Ectodermal cell (in vitro differentiated cells): Measurements from ENCODE around the gene PAK1.

Experiments used
- H3K27ac ChIP-seq: 2 replicates; pipeline ENCODE4 v1.7.0; 2013; ENCODE audit warnings: mild to moderate bottlenecking, low read depth, low read length; ENCODE audit not compliant: insufficient read depth, poor library complexity, severe bottlenecking
- H3K27me3 ChIP-seq: 2 replicates; pipeline ENCODE4 v1.7.0; 2013; ENCODE audit warnings: mild to moderate bottlenecking, low read length; ENCODE audit not compliant: insufficient read depth, control insufficient read depth, poor library complexity, severe bottlenecking
- H3K36me3 ChIP-seq: one replicate; pipeline ENCODE4 v1.7.0; 2013; ENCODE audit warnings: low read length; ENCODE audit not compliant: control insufficient read depth, insufficient read depth
- H3K4me1 ChIP-seq: one replicate; pipeline ENCODE4 v1.7.0; 2013; ENCODE audit warnings: low read length; ENCODE audit not compliant: control insufficient read depth, insufficient read depth
- H3K4me3 ChIP-seq: 2 replicates; pipeline ENCODE4 v1.7.0; 2013; ENCODE audit warnings: low read depth, low read length, control low read depth; ENCODE audit not compliant: insufficient read depth
- H3K9me3 ChIP-seq: 2 replicates; pipeline ENCODE4 v1.7.0; 2013; ENCODE audit warnings: mild to moderate bottlenecking, low read length, moderate library complexity; ENCODE audit not compliant: control insufficient read depth
- WGBS, 2 experiments: methylation state at CpG; one replicate each; pipeline ENCODE4 v1.1.7; 2013; ENCODE audit warnings: missing lambda C conversion rate in 2 of 2; 5-methylcytosine and 5-hydroxymethylcytosine counted together

The PAK1 gene

GRCh38 chr11:77441426-77441825, 32.5 kb downstream of the PAK1 start:
- Histone ChIP-seq H3K27ac (no peak overlapping the region), H3K4me1 (no peaks in the 10 kb centered on the region)
- 74 to 91% methylated on average over 1 of the region's 1 CpG for WGBS, 2 experiments

DNA sequence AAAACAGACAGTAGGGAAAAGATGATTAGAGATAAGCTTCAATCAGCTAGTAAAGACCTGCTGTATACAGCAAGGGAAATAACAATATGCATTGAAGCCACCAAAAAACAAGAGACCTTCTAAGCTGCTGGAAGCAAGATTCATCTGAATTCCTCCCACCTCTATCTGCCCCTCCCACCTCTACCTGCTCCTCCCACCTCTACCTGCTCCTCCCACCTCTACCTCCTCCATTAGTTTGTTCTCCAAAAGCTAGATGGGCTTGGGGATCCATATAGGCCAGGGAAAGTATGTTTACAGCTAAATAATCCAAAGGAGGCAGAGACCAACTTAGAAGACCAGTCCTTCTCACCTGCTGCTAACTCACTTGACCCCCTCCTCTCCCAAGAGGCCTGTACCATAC, 33.2 kb downstream of the PAK1 start:
- no peak overlapping the region for H3K4me3 ChIP-seq
- no peaks in the 10 kb centered on the region for H3K4me1 ChIP-seq
- no peaks in the 10 kb centered on the region for H3K27me3 ChIP-seq
- H3K27ac ChIP-seq: no peak overlapping the region
- H3K9me3 ChIP-seq: no peaks in the 10 kb centered on the region
- H3K36me3 ChIP-seq: no peaks in the 10 kb centered on the region

More at GRCh38 chr11:77441426-77441825, 32.5 kb downstream of the PAK1 start:
- no peaks in the 10 kb centered on the region for H3K36me3 ChIP-seq
- H3K4me3 ChIP-seq: no peak overlapping the region
- H3K27me3 ChIP-seq: no peaks in the 10 kb centered on the region
- no peaks in the 10 kb centered on the region for H3K9me3 ChIP-seq

GRCh38 chr11:77438487-77438886, 35.4 kb downstream of the PAK1 start:
- no peak overlapping the region for H3K27ac ChIP-seq
- 92 to 100% methylated on average over 2 of the region's 2 CpGs for WGBS, 2 experiments
- no peaks in the 10 kb centered on the region for H3K36me3 ChIP-seq
- H3K4me3 ChIP-seq: no peak overlapping the region
- no peaks in the 10 kb centered on the region for H3K27me3 ChIP-seq
- no peaks in the 10 kb centered on the region for H3K4me1 ChIP-seq
- no peaks in the 10 kb centered on the region for H3K9me3 ChIP-seq

GRCh38 chr11:77436969-77437368, 36.9 kb downstream of the PAK1 start:
- H3K4me1 ChIP-seq: no peaks in the 10 kb centered on the region
- H3K4me3 ChIP-seq: no peak overlapping the region
- no peaks in the 10 kb centered on the region for H3K36me3 ChIP-seq
- H3K9me3 ChIP-seq: no peaks in the 10 kb centered on the region
- no peaks in the 10 kb centered on the region for H3K27me3 ChIP-seq
- WGBS, 2 experiments: 83% methylated on average over 1 of the region's 1 CpG; no CpG with 5 or more reads in 1 of the 2 experiments
- no peak overlapping the region for H3K27ac ChIP-seq

GRCh38 chr11:77436506-77436905, 37.4 kb downstream of the PAK1 start:
- Histone ChIP-seq H3K27me3 (no peaks in the 10 kb centered on the region), H3K4me3 (no peak overlapping the region), H3K36me3 (no peaks in the 10 kb centered on the region), H3K27ac (no peak overlapping the region), H3K9me3 (no peaks in the 10 kb centered on the region), H3K4me1 (no peaks in the 10 kb centered on the region)
- 92 to 100% methylated on average over 1 of the region's 1 CpG for whole genome bisulfite sequencing, 2 experiments

GRCh38 chr11:77435972-77436371, 37.9 kb downstream of the PAK1 start:
- H3K9me3 ChIP-seq: no peaks in the 10 kb centered on the region
- no peaks in the 10 kb centered on the region for H3K4me1 ChIP-seq
- no peak overlapping the region for H3K4me3 ChIP-seq
- H3K36me3 ChIP-seq: no peaks in the 10 kb centered on the region
- 97 to 100% methylated on average over 2 of the region's 2 CpGs for WGBS, 2 experiments
- no peaks in the 10 kb centered on the region for H3K27me3 ChIP-seq
- H3K27ac ChIP-seq: no peak overlapping the region

DNA sequence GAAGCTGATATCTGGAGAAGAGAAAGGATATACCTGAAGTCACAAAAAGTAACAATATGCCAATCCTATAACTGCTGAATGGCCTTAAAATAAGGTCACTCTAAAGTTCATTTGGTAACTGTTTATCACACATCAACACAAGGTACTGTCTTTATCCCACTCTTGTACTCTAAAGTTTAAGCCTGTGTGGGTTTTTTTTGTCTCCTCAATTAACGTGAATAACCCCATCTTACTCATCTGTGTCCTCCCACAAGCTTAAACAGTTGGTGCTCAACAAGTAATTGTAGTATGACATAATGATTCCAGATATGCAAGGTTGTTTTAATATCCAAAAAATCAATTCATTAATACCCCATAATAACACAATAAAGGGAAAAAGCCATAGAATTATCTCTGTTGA, 42.1 kb downstream of the PAK1 start:
- H3K4me3 ChIP-seq: no peak overlapping the region
- no peaks in the 10 kb centered on the region for H3K27me3 ChIP-seq
- WGBS, 2 experiments: 100% methylated on average over 1 of the region's 1 CpG; no CpG with 5 or more reads in 1 of the 2 experiments
- no peaks in the 10 kb centered on the region for H3K36me3 ChIP-seq
- H3K27ac ChIP-seq: no peak overlapping the region
- no peaks in the 10 kb centered on the region for H3K4me1 ChIP-seq
- no peaks in the 10 kb centered on the region for H3K9me3 ChIP-seq

DNA sequence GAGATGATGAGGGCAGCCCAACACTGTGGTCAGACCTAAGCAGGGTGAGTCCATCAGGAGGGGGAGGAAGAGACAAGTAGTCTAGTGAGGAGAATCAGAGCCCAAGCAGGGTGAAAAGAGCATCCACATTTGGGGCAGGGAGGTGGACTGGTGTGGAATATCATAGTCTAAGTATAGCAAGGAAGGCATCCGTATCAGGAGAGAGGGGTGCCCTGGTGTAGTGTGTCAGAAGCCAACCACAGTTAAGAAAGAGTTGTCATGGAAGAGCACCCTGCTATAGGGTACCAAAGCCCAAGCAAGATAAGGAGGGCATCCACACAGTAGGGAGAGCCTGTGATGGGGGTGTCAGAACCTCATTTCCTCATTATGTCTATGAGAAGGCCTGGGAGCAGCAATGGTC, 45.3 kb downstream of the PAK1 start:
- Histone ChIP-seq H3K27ac (no peak overlapping the region), H3K36me3 (no peaks in the 10 kb centered on the region), H3K27me3 (no peaks in the 10 kb centered on the region), H3K4me3 (no peak overlapping the region), H3K4me1 (no peaks in the 10 kb centered on the region), H3K9me3 (no peaks in the 10 kb centered on the region)
- WGBS, 2 experiments: 93 to 97% methylated on average over 1 of the region's 1 CpG

GRCh38 chr11:77425346-77425745, 48.5 kb downstream of the PAK1 start:
- Histone ChIP-seq H3K27me3 (no peaks in the 10 kb centered on the region), H3K9me3 (no peaks in the 10 kb centered on the region), H3K36me3 (no peaks in the 10 kb centered on the region), H3K4me1 (no peaks in the 10 kb centered on the region), H3K4me3 (no peak overlapping the region), H3K27ac (no peak overlapping the region)
- WGBS, 2 experiments: 87 to 88% methylated on average over 2 to 3 of the region's 4 CpGs

GRCh38 chr11:77424644-77425043, 49.2 kb downstream of the PAK1 start:
- Histone ChIP-seq H3K4me1 (no peaks in the 10 kb centered on the region), H3K27me3 (no peaks in the 10 kb centered on the region)
- 86 to 90% methylated on average over 3 of the region's 3 CpGs for WGBS, 2 experiments

DNA sequence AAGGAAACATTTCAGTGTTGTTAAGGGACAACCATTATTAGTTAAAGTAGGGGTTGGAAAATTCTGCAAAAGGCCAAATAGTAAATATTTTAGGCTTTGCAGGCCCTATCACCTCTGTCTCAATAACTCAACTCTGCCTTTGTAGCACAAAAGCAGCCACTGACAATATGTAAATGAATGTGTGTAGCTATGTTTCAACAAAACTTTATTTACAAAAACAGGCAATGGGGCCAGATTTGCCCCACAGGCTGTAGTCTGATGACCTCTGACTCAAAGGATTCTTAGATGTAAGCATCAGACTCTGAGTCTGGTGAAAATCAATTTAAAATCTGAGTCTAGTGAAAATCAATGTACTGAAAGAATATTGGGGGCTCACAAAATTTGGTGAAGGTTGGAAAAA, 50.3 kb downstream of the PAK1 start:
- H3K4me3 ChIP-seq: no peak overlapping the region
- no peak overlapping the region for H3K27ac ChIP-seq
- H3K9me3 ChIP-seq: no peaks in the 10 kb centered on the region
- no peaks in the 10 kb centered on the region for H3K4me1 ChIP-seq
- H3K27me3 ChIP-seq: no peaks in the 10 kb centered on the region
- H3K36me3 ChIP-seq: no peaks in the 10 kb centered on the region

More at GRCh38 chr11:77424644-77425043, 49.2 kb downstream of the PAK1 start:
- H3K27ac ChIP-seq: no peak overlapping the region
- no peaks in the 10 kb centered on the region for H3K9me3 ChIP-seq
- no peak overlapping the region for H3K4me3 ChIP-seq
- no peaks in the 10 kb centered on the region for H3K36me3 ChIP-seq
